GM12872 (cell line): ENCODE data around the gene STAT1.

Source experiments
- TF ChIP-seq, protein P1 (sequence below): IDR thresholded peaks from 3 replicates; pipeline ENCODE4 v1.5.1; 2011; ENCODE audit warnings: low read depth, mild to moderate bottlenecking, low read length, moderate library complexity; ENCODE audit not compliant: insufficient read depth

Gene STAT1

DNA sequence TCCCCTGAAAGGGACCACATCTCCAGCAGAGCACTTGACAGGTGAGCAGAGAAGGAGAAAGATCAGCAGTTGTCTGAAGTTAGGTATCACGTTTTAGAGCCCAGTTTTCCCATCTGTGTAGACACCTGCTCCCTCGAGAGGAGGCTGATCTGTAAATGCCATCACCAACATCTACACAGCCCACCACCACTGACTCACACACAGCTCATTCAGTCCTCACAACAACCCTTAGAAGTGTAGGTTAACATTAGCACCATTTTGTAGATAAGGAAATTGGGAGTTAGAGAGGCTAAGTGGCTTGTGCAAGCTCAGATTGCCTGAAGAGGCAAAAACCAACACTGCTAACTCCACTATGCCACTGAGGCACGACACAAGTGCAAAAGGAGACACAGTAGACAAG is 37.2 kb upstream of the STAT1 start:
- TF ChIP-seq, protein P1, sequence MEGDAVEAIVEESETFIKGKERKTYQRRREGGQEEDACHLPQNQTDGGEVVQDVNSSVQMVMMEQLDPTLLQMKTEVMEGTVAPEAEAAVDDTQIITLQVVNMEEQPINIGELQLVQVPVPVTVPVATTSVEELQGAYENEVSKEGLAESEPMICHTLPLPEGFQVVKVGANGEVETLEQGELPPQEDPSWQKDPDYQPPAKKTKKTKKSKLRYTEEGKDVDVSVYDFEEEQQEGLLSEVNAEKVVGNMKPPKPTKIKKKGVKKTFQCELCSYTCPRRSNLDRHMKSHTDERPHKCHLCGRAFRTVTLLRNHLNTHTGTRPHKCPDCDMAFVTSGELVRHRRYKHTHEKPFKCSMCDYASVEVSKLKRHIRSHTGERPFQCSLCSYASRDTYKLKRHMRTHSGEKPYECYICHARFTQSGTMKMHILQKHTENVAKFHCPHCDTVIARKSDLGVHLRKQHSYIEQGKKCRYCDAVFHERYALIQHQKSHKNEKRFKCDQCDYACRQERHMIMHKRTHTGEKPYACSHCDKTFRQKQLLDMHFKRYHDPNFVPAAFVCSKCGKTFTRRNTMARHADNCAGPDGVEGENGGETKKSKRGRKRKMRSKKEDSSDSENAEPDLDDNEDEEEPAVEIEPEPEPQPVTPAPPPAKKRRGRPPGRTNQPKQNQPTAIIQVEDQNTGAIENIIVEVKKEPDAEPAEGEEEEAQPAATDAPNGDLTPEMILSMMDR = no peak

DNA sequence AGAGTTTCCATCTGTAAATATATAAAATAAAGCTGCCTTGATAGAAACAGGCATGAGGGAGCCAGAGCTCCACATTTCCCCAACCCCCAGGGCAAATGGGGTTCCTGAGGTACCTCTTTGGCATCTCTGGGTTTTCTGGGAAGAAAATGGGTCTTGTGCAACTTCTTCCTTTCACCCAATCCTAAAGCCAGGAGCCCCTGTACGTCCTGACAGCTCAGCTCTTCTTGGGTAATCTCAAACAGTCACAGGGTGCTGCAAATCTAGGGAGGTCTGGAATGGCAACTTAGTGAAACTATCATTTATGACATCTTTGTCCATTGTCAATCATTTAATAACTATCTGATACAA is 36.6 kb upstream of the STAT1 start:
- TF ChIP-seq, protein P1 = no peak

DNA sequence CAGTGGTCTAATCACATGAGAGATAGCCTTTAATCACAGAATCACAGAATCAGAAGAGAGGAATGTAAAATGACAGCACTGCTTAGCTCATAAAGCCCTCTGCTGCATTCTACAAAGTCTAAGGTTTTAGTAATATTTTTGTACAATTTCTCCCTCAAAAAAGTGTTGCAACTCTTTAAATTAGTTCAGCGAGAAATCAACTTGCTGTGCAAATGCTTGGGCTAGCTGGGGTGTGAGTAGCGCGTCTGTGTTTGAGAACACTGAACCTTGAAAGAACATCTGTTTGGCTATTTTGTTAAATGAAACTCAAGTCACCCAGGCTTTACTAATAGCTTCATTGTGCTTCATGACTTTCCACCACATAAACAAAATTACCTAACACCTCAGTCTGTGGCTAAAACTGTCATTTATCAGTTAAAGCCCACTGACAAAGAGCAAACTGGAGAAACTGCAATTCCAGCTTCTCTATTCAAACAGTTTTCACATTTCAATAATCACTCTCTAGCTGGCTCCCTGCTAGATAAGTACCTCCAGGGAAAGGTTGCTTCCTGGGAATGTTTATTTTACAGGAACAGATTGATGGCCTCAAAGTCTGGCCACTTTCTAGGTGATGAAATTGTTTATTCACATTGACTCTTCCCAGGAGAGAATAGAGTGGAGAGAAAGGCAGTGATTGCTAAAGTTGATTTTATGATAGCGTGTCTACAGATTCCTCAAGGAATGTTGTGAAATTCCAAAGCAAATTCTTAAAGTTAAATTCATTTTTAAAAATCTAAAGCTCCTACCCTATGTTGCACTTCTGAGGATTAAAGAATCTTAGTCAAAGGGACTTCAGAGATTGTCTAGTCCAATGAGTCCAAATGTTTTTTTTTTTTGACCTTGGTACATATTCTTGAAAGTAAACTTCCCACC is 36.0 kb upstream of the STAT1 start:
- TF ChIP-seq, protein P1 = no peak

DNA sequence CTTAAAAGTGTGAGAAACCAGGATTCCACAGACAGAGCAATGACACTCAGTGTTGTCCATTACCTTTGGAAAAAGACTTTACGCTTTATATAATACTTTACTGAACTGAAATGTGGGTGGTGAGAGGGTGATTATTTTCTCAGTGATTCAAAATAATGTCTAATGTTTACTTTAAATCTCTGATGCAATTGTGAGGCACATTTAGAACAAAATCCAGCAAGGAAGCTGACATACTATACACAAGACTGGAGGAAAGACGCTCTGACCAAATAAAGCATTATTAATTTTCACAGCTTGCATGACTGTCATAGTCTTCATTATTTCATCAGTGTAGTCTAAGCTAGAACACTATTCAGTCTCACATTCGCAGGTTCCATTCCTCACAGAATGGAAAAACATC is 34.1 kb upstream of the STAT1 start:
- TF ChIP-seq, protein P1 = no peak

DNA sequence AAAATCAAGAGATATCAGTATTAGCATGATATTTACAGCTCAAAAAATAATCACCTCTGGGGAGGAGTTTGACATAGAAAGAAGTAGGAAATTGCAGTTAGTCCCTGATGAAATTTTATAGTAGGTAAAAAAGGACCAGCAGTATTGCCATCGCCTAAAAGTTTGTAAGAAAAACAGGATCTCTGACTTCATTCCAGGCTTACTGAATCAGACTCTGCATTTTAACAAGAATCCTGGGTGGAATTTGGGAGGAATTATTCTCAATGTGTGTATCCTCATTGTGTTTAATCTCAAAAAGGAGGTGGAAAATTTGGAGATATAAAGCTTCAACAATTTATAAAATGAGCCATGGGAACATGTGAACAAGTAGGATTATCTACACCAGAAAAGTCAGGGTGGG is 31.2 kb upstream of the STAT1 start:
- TF ChIP-seq, protein P1 = no peak

DNA sequence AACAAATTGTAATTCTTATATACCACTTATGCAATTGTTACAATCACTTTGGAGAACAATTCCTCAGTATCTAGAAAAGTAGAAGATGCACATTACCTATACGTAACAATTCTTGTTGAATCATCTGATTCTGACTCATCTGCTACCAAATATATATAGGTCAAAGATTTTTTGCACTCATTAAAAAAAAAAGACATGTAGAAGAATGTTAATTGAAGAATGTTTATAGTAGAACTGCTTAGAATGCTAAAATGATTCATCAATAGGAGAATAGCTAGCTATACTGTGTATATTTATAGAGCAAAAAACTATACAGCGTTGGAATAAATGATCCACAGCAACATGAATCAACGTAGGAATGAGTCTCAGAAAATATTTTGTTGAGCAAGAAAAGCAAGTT is 29.5 kb upstream of the STAT1 start:
- TF ChIP-seq, protein P1 = no peak

DNA sequence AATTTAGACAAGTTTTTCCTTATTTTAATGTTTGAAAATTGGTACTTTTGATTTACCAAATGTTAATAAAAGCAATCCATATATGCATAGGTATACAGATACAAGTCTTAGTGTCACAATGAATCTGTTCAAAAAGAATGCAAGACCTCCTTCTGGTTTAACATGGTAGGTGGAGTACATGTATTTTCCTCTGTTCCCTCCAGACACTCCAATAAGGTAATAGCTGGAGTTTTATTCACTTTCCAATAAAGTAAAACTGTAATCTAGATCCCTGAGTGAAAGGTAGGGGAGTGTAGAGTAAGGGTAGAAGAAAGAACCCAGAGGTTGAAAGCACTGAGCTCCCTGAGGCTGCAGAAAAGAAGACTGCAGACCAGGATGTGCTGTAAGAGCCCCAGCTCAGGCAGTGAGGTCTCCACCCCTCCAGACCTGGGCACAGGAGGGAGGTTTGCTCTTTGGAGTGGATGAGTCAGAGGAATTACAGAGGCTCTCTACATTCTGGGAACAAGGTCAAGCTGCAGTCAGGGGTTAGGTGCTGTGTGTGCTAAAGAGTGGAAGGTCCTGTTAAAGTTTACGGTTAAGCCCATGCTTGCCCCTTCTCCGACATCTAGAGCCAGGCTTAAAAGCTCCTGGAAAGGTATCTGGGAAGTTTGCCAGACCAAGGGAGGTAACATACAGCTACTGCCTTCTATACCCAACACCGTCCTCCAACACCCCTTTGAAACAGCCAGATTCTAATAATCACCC is 27.6 kb upstream of the STAT1 start:
- TF ChIP-seq, protein P1 = no peak
